Stimulated activated CD8-positive, alpha-beta memory T cell treated with anti-CD3 and anti-CD28 coated beads, Interleukin-4, amount 100 ng/mL, for 24 hours (primary cell): Measurements from ENCODE around the gene CLUH.
"Not testable (repeated sequence)": the region's sequence is repeated elsewhere in the genome, so short reads cannot be mapped to it uniquely, and the experiment has no call there.

ENCODE experiments used
- DNase-seq: peaks from one replicate; pipeline ENCODE4 v3.0.0-alpha.2; 2020; ENCODE audit warnings: low read depth

The CLUH gene

GRCh38 chr17:2687074-2687418, 24.5 kb downstream of the CLUH start:
- no peak for DNase-seq

- DNase-seq: no peak
Observed at GRCh38 chr17:2685696-2686095, 25.9 kb downstream of the CLUH start.

- DNase-seq: no peak
Observed at GRCh38 chr17:2684549-2684948, 27.0 kb downstream of the CLUH start.

- no peak for DNase-seq
Observed at GRCh38 chr17:2683912-2684311, 27.7 kb downstream of the CLUH start.

GRCh38 chr17:2682176-2682938, 29.2 kb downstream of the CLUH start:
- no peak for DNase-seq

- no peak for DNase-seq
Observed at GRCh38 chr17:2681650-2682049, 29.9 kb downstream of the CLUH start.

- DNase-seq: no peak
Observed at GRCh38 chr17:2680961-2681360, 30.6 kb downstream of the CLUH start.

- not testable (repeated sequence) for DNase-seq
Observed at GRCh38 chr17:2679247-2679646, 32.3 kb downstream of the CLUH start.

- DNase-seq: no peak
Observed at GRCh38 chr17:2672026-2672425, 39.5 kb downstream of the CLUH start.

GRCh38 chr17:2660410-2660809, 51.2 kb downstream of the CLUH start:
- not testable (repeated sequence) for DNase-seq

GRCh38 chr17:2659337-2659736, 52.2 kb downstream of the CLUH start:
- DNase-seq: not testable (repeated sequence)

GRCh38 chr17:2656283-2656682, 55.3 kb downstream of the CLUH start:
- no peak for DNase-seq

GRCh38 chr17:2655546-2655945, 56.0 kb downstream of the CLUH start:
- DNase-seq: no peak

- DNase-seq: not testable (repeated sequence)
Observed at GRCh38 chr17:2652911-2653310, 58.7 kb downstream of the CLUH start.

GRCh38 chr17:2649191-2649590, 62.4 kb downstream of the CLUH start:
- no peak for DNase-seq

GRCh38 chr17:2647957-2648356, 63.6 kb downstream of the CLUH start:
- no peak for DNase-seq

GRCh38 chr17:2644971-2645370, 66.6 kb downstream of the CLUH start:
- no peak for DNase-seq
